Astrocyte (in vitro differentiated cells and primary cell): ENCODE results near the gene HDC.

Source experiments
- EZH2 ChIP-seq: IDR thresholded peaks from 2 replicates; pipeline ENCODE4 v1.6.1; 2012; ENCODE audit warnings: mild to moderate bottlenecking, low read length, inconsistent platforms; ENCODE audit not compliant: insufficient read depth
- TF ChIP-seq, protein P1 (sequence below): IDR thresholded peaks from 2 replicates; pipeline ENCODE4 v1.5.1; 2011; ENCODE audit warnings: low read depth, mild to moderate bottlenecking, inconsistent platforms, low read length, moderate library complexity; ENCODE audit not compliant: insufficient read depth

DNA sequence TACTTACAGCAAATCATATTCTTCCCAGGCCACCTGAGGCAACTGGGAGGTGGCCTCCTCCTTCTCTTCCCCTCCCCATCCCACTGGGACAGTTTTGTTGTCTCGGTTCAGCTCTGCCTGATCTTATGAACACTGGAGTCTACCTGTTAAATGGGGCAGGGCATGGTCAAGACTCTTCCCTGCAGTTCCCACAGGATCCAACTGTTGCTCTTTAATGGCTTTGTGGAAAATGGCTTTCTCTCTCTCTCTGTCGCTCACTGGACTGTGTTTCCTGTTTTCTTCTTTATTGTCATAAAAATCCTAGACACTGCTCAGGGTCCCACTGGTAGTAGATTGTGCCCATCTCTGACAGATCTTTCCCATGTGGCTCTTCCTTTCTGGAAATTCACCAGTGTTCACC, 43.3 kb downstream of the HDC start:
- TF ChIP-seq, protein P1, sequence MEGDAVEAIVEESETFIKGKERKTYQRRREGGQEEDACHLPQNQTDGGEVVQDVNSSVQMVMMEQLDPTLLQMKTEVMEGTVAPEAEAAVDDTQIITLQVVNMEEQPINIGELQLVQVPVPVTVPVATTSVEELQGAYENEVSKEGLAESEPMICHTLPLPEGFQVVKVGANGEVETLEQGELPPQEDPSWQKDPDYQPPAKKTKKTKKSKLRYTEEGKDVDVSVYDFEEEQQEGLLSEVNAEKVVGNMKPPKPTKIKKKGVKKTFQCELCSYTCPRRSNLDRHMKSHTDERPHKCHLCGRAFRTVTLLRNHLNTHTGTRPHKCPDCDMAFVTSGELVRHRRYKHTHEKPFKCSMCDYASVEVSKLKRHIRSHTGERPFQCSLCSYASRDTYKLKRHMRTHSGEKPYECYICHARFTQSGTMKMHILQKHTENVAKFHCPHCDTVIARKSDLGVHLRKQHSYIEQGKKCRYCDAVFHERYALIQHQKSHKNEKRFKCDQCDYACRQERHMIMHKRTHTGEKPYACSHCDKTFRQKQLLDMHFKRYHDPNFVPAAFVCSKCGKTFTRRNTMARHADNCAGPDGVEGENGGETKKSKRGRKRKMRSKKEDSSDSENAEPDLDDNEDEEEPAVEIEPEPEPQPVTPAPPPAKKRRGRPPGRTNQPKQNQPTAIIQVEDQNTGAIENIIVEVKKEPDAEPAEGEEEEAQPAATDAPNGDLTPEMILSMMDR, result no peak
- TF ChIP-seq EZH2, result no peak
